ENCODE results near the gene P2RY4.
"Not testable (repeated sequence)": the region's sequence is repeated elsewhere in the genome, so short reads cannot be mapped to it uniquely, and the experiment has no call there.

P2RY4 gene

DNA sequence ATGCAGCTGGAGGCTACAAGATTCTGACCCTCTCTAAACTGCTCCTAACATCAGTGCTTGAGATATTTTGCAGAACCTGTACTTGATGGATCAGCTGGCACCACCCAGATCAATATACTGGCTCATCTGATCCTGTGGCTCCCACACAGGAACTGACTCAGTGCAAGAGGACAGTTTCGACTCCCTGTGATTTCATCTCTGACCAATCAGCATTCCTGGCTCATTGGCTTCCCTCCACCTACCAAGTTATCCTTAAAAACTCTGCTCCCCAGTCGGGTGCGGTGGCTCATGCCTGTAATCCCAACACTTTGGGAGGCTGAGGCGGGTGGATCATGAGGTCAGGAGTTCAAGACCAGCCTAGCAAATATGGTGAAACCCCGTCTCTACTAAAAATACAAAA, 16.4 kb downstream of the P2RY4 start:
- DNase-seq (ENCODE audit: low spot score) = not testable (repeated sequence)

DNA sequence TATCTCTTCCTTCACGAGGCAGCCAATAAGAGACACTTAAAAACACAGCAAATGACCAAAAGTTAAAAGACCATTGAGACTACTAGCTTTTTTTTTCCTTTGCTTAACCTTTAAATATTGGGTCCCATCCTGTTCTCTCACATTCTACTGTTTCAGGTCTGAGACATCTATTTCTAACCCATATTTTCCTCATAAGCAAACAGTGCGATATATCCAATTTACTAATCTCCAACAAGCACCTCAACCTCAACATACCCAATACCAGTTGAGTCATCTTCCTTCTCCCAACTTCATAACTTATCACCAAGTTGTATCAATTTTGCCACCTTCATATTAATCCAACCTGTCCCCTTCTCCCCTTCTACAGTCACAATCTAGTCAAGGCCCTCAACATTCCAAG, 18.5 kb downstream of the P2RY4 start:
- DNase-seq (ENCODE audit: low spot score) = no peak

DNA sequence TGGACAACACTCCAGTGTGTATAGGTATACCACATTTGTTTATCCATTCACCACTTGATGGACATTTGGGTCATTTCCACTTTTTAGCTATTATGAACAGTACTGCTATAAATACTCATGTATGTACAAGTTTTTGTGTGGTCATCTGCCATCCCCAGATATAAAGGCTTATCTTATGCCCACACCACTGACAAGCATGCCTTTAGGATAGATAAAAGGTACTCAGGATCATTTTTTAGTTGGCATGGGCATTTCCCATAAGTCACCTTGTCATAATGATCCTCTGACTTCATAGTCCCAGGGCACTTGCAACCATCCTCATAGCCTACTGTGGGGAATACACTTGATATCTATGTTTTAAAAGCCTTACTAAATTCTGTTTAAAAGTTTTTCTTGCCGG, 19.3 kb downstream of the P2RY4 start:
- DNase-seq (ENCODE audit: low spot score) = no peak

DNA sequence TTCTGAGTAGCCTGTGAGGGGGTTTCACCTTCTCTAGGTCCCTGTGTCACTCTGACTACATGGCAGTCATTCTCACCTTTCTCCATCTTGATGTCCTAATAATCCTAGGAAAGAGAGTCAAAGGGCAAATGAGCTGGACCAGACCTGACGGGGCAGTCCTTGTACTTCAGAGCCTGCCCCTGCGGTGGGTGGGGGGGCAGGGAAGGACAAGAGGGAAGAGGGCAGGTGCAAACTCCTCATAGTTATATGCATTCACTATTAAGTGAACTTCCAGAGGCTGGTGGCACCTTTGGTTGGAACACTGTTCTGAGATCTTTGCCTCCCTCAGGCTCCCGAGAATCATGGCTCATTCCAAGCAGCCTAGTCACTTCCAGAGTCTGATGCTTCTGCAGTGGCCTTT, 25.6 kb downstream of the P2RY4 start, which contains the start of gene AWAT1:
AWAT1 (plus strand) TSS at position 301 of the 400 bp plus-strand sequence; CDS start at position 342, 41 bp downstream.
- DNase-seq (ENCODE audit: low spot score) = no peak

DNA sequence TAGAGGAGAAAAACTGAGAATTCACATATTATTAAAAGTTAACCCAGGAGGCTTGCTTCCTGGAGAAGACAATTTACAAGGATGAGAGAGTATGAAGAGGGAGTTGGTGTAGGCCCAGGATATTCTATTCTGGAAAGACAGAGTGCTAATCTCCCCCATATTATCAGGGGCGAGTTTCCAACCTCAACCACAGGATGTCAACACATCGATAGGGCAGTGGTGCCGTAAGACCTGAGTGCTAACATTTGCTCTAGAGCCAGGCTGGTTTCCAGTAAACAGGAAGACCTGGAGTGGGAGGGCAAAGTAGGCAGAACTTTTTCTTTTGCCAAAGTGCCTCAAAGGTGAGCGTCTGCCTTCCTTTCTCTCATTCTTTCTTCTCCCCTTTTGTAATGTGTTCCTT, 28.3 kb downstream of the P2RY4 start:
- no peak for DNase-seq (ENCODE audit: low spot score)

DNA sequence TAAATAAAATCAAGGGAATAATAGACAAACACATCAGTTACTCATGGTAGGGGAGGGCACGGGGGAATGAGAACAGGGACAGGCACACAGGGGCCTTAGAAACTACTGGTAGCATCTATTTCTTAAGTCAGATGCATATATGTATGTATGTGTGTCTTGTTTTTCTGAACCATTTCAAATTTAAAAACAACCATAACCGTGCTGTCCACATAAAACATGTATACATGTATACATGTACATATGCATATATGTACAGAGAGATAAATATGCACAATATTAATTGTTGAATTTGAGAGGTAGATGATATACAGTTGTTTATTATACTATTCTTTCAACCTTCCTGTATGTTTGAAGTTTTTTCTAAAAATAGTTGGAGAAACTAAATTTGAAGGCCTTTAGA, 33.3 kb downstream of the P2RY4 start:
- DNase-seq (ENCODE audit: low spot score) = no peak

DNA sequence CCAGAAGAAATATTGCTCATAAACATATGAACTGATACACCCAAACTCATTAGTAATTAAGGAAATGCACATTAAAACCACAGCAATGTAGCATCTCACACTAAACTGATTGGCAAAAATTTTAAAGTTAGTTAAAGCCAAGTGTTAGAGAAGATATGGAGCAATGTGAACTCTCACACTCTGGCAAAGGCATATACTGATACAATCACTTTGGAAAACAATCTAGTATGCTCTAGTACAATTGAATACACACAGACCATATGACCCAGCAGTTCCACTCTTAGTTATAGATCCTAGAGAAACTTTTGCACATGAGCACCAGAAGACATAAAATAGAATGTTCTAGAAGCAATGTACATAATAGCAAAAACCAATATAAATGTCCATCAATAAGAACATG, 34.0 kb downstream of the P2RY4 start:
- no peak for DNase-seq (ENCODE audit: low spot score)

DNA sequence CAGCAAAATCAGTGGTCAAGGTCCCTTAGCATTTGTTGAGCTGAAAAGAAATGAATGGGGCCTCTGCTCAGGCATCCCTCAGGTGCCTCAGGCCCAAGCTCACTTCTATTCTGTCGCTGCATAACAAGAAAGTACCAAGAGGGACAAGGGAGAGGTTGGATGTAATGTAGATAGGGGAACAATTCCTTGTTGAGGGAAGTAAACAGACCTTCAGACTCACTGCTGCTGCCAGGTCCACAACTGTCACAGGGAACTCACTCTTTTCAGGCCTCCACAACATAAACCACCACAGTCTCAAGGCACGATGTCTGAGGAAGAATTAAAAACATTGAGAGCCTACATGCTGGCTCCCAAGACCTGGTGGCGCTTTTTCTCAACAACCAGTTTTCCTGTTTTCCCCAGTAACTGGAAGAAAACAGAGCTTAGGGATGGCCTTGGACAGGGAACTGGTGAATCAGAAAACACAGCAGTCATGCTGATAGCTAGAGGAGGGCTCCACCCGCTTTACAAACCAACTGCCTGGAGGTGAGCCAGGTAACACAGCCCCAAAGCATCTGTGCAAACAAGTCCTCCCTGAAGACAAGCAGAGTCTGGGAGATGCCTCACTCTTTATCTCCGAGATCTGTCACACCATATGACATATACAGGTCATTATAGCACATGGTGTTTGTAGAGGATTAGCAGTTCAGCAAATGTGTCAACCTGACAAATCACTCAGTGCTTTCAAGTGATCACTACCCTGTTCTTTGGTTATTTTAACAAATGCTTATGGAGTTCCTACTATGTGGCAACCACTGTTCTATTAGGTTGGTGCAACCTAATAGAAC, 39.9 kb downstream of the P2RY4 start:
- DNase-seq (ENCODE audit: low spot score) = no peak

DNA sequence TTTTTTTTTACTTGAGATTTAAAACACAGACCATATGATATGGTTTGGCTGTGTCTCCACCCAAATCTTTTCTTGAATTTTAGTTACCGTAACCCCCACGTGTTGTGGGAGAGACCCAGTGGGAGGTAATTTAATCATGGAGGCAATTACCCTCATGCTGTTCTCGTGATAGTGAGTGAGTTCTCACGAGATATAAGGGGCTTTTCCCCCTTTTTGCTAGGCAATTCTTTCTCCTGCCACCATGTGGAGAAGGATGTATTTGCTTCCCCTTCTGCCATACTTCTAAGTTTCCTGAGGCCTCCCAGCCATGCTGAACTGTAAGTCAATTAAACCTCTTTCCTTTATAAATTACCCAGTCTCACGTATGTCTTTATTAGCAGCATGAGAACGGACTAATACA, 50.4 kb downstream of the P2RY4 start:
- not testable (repeated sequence) for DNase-seq (ENCODE audit: low spot score)

DNA sequence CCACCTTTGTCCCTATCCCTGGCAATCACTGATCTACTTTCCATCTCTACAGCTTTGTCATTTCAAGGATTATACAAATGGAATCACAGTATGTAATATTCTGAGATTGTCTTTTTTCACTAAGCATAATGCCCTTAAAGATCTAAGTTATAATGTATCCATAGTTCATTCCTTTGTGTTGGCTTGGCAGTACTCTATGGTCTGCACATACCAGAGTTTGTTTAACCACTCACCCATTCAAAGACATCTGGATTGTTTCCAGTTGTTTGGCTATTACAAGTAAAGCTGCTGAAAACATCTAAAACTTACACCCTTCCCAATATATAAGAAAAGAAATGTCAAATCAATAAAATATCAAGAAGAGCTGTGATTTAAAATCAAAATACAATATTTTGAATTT, 51.5 kb downstream of the P2RY4 start:
- DNase-seq (ENCODE audit: low spot score) = no peak

All from CD4-positive, alpha-beta T cell treated with Interleukin-6 at 100 ng/mL for 8 hours (primary cell).